Stimulated activated CD8-positive, alpha-beta memory T cell treated with anti-CD3 and anti-CD28 coated beads, Interleukin-12 subunit alpha, Interleukin-12 subunit beta, amount 100 ng/mL, for 24 hours (primary cell): ENCODE measurements around the gene C8A.

ENCODE experiments used
- DNase-seq: peaks from one replicate; pipeline ENCODE4 v3.0.0-alpha.2; 2020; ENCODE audit errors: extremely low read depth

C8A gene

GRCh38 chr1:56966698-56966999, 112.1 kb downstream of the C8A start:
- DNase-seq: no peak

GRCh38 chr1:56967355-56967754, 112.8 kb downstream of the C8A start:
- DNase-seq: no peak
